ENCODE data around the gene PAX8.

- no peak for TF ChIP-seq POLR2AphosphoS5 (IDR thresholded peaks at IDR 0.05; ENCODE audit: low read depth, low read length)
- no peak for TF ChIP-seq POLR2A (IDR thresholded peaks at IDR 0.05; ENCODE audit: low read depth, low read length)
These were observed 98.4 kb downstream of the PAX8 start for GRCh38 chr2:113180131-113180946.

All from GM12892 (cell line).